Stimulated activated CD4-positive, alpha-beta T cell treated with anti-CD3 and anti-CD28 coated beads, Interleukin-1b, Interleukin-23, amount 100 ng/mL, for 48 hours (primary cell): Measurements from ENCODE around the gene CHST13.
A peak's percentile ranks its signal among the peaks of the same experiment; 100 is the strongest.

Experiments
- DNase-seq: peaks from one replicate; pipeline ENCODE4 v3.0.0-alpha.2; 2020

The CHST13 gene

DNA sequence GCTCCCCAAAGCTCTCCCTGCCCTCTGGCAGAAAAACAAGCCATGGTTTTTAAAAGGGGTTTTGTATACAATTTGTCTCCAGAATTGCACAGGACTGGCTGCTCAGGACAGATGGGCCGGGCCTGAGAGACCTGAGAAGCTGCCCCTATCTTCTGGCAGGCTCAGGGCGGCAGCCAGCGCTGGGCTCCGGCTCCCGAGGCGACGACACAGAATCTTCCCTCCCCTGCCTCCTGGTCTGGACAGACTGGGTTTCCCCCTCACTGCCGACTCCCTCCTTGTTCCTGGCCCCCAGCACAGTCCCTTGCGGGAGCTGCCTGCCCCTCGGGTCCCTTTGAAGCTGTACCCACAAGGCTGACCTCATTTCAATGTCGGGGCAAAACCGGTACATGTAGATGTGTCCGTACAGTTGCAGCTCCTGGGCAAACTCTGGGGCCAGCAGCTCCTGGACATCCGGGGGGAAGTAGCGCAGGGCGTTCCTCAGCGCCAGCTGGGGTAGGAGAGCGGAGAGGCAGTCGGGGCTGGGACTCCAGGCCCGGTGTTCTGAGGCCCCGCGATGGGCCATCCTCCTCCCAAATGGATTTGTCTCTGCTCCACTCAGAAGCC is 13.5 kb upstream of the CHST13 start:
- no peak for DNase-seq

- no peak for DNase-seq
Measured at GRCh38 chr3:126511291-126511690, 12.7 kb upstream of the CHST13 start.

GRCh38 chr3:126512026-126512425 is 11.9 kb upstream of the CHST13 start:
- no peak for DNase-seq

DNA sequence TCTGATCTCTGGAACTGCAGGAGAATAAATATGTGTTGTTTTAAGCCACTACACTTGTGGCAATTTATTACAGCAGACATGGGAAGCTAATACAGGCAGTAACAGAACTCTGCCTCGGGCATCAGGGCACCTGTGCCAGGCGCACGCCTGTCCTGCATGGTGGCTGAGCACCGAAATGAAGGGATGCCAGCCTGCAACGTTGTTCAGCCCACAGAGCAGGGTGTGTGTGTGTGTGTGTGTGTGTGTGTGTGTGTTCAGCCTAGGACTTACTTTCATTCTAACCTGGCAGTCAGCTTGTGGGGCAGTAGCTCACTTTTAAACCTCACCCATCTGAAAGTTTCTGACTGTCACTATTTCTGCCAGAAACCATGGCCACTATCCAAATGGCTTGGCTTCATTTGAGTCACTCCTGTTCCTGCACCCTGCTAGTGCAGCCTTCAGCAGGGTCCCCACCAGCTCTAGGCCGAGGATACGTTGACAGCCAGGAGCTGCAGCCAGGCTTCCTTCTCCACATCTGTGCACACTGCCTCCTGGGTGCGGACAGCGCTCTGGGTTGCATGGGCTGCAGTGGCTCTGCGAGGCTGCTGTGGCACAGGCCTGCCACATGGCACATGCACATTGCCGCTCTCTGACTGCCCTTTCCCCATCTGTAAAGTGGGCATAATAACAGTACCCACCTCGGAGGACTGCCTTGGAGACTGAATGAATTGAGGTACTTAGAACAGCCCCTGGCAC is 10.9 kb upstream of the CHST13 start:
- no peak for DNase-seq

- no peak for DNase-seq
Measured at GRCh38 chr3:126514161-126514560, 9.8 kb upstream of the CHST13 start.

- DNase-seq, result no peak
Measured at GRCh38 chr3:126515066-126515706, 8.8 kb upstream of the CHST13 start.

DNA sequence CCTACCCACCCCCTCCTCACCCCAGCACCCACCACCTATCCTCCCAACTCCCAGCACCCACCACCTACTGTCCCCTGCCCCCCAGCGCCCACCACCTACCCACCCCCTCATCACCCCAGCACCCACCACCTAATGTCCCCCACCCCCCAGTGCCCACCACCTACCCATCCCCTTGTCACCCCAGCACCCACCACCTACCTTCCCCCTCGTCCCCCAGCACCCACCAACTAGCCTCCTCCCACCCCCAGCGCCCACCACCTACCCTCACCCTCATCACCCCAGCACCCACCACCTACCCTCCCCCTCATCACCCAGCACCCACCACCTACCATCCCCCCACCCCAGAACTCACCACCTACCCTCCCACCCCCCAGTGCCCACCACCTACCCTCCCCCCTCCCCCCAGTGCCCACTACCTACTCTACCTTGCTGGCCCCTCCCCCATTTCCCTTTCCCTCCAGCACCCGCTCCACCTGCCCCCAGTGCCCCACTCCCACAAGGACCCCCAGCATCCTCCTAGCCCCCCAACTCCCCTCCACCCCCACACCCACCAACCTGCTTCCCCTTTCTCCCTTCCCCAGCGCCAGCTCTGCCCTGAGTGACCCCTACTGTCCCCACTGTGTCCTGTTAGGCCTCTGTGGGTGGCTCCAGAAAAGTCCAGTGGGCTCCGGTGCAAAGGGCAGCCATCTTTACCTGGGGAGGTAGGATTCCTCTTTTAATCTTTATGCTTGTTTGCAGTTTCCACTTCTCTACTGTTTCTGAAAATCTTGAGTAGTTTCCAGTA is 7.6 kb upstream of the CHST13 start:
- DNase-seq, result no peak

GRCh38 chr3:126516936-126517290 is 7.0 kb upstream of the CHST13 start:
- no peak for DNase-seq

DNA sequence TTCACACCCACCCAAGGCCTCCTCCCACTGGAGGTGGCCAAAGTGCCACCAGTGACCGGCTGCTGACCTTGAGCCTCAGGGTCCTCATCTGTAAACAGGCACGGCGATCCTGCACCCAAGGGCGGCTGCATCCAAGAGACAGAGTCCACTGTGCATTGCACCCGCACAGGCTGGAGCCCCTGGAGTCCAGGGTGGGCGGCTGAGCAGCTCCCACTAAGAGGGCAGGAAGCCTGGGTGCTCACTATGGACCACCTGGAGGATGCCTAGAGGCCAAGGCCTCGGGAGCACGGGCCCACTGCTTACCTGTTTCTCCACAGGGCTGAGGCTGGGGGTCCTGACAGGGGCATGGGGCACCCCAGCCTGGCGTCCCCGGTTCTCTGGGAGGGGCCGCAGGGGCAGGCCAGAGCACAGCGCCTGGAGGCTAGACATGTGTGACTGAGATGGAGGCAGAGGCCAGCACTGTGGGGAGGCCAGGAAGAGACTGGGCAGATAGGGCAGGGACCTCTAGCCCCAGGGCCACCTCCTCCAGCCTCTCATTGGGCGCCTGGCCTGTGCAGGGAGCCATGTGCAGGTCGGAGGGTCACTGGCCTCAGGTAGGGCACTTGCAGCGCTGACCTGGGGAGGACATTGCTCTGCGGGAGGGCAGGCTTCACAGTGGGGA is 6.5 kb upstream of the CHST13 start, which contains the start of gene UROC1:
Gene UROC1, minus strand, starts transcription at position 483 of the 661 bp plus-strand sequence. Its CDS starts 54 bp downstream, at position 429.
- no peak for DNase-seq

DNA sequence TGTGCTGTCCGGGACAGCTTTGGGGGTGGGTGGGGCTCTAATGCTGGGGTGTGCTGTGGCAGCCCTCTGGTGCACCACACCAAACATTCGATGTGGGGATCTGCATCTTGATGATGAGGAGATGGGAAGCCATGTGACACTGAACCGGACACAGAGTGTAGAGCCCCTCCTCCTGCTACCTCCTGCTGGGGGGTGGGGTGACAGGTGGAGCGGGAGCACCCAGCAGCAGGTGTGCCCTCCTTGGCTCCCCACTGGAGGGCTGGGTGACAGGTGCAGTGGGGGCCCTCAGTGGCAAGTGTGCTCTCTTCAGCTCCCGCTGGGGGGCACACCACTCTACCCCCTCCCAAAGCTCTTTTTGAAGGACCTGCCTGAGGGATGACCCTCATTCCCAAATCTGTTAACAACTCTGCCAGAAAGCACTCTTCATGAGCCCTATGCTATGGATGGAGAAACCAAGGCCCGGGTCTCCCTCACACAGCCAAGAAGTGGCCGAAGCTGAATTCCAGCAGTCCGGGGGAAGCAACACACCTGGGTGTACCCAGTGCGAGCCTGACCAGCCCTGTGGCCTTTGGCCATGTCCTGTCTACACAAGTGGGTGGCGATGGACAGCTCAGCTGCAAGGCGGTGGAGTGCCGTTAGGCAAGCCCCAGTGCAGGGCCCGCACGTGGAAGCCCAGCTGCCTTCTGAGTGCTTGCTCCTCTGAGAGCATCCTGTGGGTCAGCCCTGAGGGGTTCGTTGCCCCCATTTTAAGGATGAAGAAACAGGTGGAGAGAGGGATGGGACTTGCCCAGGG is 5.8 kb upstream of the CHST13 start:
- no peak for DNase-seq

DNA sequence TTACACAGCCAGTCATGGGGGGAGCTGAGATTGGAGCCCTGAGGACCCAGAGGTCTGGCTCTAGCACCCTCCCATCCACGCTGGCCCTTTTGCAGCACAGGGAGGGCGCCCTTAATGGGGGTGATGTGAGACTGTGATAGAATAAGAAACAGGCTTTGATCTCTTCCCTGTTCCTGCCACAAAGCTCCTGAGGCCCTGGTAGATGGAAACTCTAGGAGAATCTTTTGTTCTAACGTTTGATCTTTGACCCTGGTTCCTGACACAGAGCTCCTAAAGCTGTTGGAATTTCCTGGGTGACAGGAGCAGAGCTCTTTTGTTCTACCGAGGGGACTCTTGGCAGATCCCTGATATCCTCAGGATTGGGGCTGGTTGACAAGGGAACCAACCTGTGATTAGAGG is 5.2 kb upstream of the CHST13 start:
- DNase-seq, result no peak

- DNase-seq, result no peak
Measured at GRCh38 chr3:126519506-126520455, 4.2 kb upstream of the CHST13 start.

DNA sequence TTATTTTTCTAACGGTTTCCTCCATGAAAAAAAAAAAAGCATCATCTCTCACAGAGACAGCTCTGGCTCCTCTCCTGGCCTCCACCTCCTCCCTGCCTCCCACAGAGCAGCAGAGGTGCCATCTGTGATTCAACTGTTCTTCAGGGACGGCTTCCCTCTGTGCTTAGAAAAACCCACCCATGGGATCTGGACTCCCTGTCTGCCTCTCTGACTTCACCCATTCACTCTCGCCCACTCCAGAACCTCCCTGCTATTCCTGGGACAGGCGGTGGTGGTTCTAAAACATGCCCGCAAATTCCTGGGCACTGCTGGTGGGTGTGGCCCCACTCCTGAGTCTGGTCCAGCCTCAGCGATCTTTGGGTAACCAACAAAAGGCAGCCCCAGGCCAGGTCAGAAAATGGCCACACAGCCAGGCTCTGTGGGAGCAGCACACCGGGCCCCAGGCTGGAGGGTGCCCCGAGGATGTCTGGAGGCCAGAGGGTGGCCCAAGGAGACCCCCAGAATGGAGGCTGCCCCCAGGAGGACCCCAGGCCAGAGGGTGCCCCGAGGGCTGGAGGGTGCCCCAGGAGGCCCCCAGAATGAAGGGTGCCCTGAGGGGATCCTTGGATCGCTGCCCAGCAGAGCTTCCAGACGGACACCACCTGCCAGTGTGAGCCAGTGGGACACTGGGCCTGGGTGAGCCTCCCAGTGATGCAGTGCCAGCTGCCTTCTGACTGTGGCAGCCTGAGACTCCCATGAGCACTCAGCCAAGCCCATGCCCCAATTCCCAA is 2.6 kb upstream of the CHST13 start:
- DNase-seq, result no peak

- peak; percentile 17 for DNase-seq
Measured at GRCh38 chr3:126522363-126522788, 1.6 kb upstream of the CHST13 start.

DNA sequence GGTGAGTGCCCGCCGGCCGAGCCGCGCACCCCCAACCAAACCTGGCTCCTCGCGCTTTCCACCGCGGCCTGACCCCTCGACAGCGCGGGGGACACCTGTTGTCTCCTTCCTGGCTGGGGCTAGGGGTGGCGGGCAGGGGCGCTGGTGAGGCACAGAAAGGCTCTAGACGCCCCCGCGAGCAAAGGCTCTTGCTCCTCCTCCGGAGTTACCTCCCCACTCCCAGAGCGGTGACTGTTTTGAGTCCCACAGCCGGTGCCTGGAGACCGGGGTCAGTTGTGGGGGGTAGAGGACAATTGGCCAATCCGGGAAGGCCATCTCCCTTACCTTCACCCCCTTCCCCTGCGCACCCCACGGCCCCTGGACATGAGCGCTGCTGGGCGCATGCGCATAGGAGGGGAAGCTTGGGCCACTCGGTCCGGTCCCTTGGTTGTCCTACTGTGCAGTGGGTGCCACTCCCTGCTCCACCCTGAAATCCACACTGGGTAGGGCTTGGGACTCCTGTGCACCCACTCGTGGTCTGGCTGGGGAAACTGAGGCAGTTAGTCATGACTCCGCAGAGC is 554 bp downstream of the CHST13 start:
- DNase-seq, result no peak

- no peak for DNase-seq
Measured at GRCh38 chr3:126525091-126525852, 1.3 kb downstream of the CHST13 start.

DNA sequence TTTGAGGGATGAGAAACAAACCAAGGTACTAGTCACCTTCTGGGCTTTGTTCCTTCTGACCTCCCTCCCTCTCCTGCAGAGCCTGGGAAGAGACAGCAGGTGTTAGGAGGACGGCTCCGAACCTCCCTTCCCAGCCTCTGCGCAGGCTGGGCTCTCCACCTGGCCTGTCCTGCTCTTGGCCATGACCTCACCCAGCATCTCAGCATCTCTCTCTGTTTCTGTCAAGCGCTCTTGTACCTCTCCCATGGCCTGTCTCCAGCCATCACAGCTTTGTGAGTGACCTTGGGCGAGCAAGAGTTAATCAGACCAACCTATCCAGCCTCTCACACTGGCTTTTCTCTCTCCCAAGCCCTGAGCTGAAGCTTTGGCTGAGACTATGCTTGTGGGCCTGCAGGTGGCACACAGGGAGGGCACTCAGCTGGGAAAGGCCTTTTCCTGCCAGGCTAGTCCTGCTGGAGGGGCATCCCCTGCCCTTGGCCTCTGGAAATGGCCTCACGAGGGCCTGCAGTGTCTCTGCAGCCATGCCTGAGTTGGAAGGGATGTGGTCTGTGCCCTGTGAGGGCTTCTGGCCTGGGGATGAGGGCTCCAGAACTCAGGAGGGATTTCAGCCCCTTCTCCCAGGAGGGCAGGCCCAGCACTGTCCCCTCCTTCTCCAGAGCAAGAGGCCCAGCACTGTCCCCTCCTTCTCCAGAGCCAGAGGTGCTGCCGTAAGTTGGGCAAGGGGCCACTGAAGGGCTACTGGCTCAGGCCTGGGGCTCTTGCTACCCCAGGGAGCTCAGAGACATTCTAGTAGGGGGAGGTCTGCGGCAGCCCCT is 2.1 kb downstream of the CHST13 start:
- no peak for DNase-seq

GRCh38 chr3:126526668-126527005 is 2.7 kb downstream of the CHST13 start:
- no peak for DNase-seq
